Kidney epithelial cell (primary cell): Measurements from ENCODE around the gene PLXNA2. TPM values are rescaled to one million over a fixed set of nuclear protein-coding genes. Genes with fewer than 3 reads are reported as not detected.

ENCODE experiments used
- DNase-seq: peaks from one replicate; pipeline ENCODE4 v3.0.0-alpha.2; 2010; ENCODE audit warnings: low read depth
- H3K27me3 ChIP-seq: 2 replicates; pipeline ENCODE4 v1.6.0; 2011; ENCODE audit warnings: low read length; ENCODE audit not compliant: control insufficient read depth, insufficient read depth
- H3K36me3 ChIP-seq: 2 replicates; pipeline ENCODE4 v1.5.1; 2011; ENCODE audit warnings: low read length; ENCODE audit not compliant: control insufficient read depth, insufficient read depth
- H3K4me3 ChIP-seq: 2 replicates; pipeline ENCODE4 v1.5.1; 2011; ENCODE audit warnings: low read depth, mild to moderate bottlenecking, control low read depth, low read length
- total RNA-seq: library from RNA; depleted of rRNA; stranded (reverse); fragments of >200 nt; gene quantifications from 2 replicates; pipeline ENCODE4 v1.2.3, GENCODE V29; 2015
- TF ChIP-seq, protein P1 (sequence below): IDR thresholded peaks from 2 replicates; pipeline ENCODE4 v1.5.1; 2011; ENCODE audit warnings: mild to moderate bottlenecking, moderate library complexity, low read length, control low read depth, inconsistent platforms; ENCODE audit not compliant: insufficient read depth, poor library complexity, severe bottlenecking

The PLXNA2 gene
- total RNA-seq, 1 donor from 2014 or later = 6.9 TPM

- no peaks in the 10 kb centered on the region for H3K36me3 ChIP-seq
- TF ChIP-seq, protein P1, sequence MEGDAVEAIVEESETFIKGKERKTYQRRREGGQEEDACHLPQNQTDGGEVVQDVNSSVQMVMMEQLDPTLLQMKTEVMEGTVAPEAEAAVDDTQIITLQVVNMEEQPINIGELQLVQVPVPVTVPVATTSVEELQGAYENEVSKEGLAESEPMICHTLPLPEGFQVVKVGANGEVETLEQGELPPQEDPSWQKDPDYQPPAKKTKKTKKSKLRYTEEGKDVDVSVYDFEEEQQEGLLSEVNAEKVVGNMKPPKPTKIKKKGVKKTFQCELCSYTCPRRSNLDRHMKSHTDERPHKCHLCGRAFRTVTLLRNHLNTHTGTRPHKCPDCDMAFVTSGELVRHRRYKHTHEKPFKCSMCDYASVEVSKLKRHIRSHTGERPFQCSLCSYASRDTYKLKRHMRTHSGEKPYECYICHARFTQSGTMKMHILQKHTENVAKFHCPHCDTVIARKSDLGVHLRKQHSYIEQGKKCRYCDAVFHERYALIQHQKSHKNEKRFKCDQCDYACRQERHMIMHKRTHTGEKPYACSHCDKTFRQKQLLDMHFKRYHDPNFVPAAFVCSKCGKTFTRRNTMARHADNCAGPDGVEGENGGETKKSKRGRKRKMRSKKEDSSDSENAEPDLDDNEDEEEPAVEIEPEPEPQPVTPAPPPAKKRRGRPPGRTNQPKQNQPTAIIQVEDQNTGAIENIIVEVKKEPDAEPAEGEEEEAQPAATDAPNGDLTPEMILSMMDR = no peak
- no peak for DNase-seq
- H3K27me3 ChIP-seq = no peaks in the 10 kb centered on the region
- H3K4me3 ChIP-seq = no peak overlapping the region
Observed at GRCh38 chr1:208131621-208132286, 112.4 kb downstream of the PLXNA2 start.

- DNase-seq = no peak
- TF ChIP-seq, protein P1 = no peak
- Histone ChIP-seq H3K36me3 (no peaks in the 10 kb centered on the region), H3K4me3 (no peak overlapping the region), H3K27me3 (no peaks in the 10 kb centered on the region)
Observed at GRCh38 chr1:208129487-208129886, 114.7 kb downstream of the PLXNA2 start.

- TF ChIP-seq, protein P1 = no peak
- Histone ChIP-seq H3K36me3 (no peaks in the 10 kb centered on the region), H3K27me3 (no peaks in the 10 kb centered on the region), H3K4me3 (no peak overlapping the region)
- no peak for DNase-seq
Observed at GRCh38 chr1:208129060-208129459, 115.1 kb downstream of the PLXNA2 start.

GRCh38 chr1:208127792-208128529, 116.2 kb downstream of the PLXNA2 start:
- DNase-seq = no peak
- Histone ChIP-seq H3K4me3 (no peak overlapping the region), H3K36me3 (no peaks in the 10 kb centered on the region), H3K27me3 (no peaks in the 10 kb centered on the region)
- TF ChIP-seq, protein P1 = no peak

DNA sequence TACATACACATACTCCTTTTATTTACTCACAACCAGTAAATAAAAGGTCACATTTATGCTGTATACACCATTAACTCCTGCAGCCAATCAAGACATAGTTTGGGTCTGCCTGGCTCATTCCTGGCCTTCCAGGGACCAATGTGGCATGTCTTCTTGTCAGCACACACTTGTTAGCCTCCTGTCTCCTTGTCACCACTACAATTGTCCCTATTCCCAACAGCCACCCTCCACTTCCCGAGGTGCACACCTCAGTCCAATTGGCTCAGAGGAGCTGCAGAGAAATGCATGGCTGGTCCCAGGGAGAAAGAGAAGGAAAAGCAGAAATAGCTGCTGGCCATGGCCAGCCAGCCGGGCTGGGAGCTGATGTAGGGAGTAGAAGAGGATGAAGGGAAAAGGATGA, 116.9 kb downstream of the PLXNA2 start:
- H3K27me3 ChIP-seq = no peaks in the 10 kb centered on the region

More for the DNA sequence above, 116.9 kb downstream of the PLXNA2 start:
- DNase-seq = no peak
- H3K36me3 ChIP-seq = no peaks in the 10 kb centered on the region
- no peak overlapping the region for H3K4me3 ChIP-seq
- TF ChIP-seq, protein P1 = no peak
